ENCODE results near the gene CHMP1A.
"Not testable (repeated sequence)": the region's sequence is repeated elsewhere in the genome, so short reads cannot be mapped to it uniquely, and the experiment has no call there.

CHMP1A gene

GRCh38 chr16:89657442-89658220 lies at the start of gene CHMP1A, which contains the start of gene SPATA33:
Gene CHMP1A, minus strand, starts transcription at chr16:89657708. Its CDS starts 120 bp downstream, at chr16:89657588.
Gene SPATA33, plus strand, starts transcription at chr16:89657836. Its CDS starts 76 bp downstream, at chr16:89657912.
- DNase-seq, result peak; percentile 91

- DNase-seq, result no peak
Measured at GRCh38 chr16:89706518-89707260, 49.2 kb upstream of the CHMP1A start.

DNA sequence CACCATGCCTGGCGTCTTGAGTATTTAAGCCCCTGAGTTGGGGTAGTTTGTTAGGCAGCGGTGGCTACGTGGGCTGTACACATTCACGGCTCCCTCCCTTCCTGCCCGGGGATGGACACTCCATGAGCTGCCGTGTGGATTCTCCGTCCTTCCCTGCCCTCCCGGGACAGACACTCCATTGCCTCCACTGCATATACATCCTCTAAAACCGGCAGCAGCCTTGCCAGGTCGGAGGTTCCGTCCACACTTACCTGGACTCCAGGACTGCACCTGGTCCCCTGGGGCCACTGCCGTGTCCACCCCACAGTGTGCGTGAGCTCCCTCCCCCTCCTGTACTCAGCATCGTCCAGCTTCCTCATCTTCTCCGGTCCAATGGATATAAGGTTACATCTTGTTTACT lies 47.5 kb upstream of the CHMP1A start:
- DNase-seq, result no peak

DNA sequence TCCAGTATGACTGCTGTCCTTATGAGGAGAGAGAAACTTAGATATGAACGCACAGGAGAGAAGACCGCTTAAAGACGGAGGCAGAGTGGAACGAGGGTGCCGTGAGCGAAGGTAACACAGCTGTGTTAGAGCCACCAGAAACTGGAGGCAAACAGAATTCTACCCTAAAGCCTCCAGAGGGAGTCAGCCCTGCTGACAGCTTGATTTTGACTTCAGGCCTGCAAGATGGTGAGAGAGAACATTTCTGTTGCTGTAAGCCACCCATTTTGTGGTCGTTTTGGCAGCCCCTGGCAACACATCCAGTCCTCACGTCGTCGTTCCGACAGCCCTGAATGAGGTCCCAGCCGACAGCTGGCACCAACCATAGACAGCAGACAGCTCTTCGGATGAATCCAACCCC lies 46.8 kb upstream of the CHMP1A start:
- DNase-seq, result no peak

DNA sequence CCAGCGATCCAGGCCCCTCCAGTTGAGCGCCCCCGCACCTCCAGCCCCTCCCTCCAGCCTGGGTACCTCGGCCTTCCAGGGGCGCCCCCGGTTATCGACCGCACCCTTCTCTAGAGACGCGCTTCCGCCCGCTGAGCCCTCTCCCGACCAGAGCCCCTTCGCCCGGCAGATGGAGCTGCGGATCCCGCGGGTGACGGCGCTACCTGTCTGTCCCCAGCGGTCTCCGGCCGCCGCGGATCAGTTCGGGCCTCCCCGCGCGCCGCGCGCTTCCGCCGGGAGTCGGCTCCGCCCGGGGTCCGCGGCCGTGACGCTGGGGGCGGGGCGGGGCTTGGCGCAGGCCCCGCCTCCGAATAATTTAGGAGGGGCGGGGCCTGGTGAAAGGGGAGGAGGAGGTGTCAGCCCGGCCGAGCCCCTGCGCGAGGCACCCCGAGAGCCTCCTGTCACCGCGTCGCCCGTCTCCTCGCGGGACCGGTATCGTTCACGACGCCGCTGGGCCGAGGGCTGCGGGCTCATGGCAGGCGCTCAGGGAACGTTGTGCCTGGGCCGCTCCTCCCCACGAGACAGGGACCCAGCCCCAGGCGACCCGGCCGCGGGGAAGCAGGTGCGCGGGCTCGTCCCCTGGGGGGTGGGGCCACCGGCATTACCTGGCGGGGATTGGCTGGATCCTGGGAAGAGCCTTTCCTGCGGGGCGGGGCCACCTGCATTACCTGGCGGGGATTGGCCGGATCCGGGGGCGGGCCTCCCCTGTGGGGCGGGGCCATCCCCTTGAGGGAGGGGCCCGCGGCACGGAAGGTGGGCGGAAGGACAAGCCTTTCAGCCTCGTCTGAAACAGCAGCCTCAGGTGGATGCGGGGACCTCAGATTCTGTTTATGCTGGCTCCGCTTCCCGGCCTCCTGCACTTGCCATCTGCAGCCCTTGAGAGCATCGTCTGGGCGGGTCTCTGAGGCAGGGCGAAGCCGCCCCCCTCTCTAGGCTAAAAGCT lies 44.2 kb upstream of the CHMP1A start, which contains the start of gene SPATA2L:
Gene SPATA2L, minus strand, starts transcription at position 281 of the 982 bp plus-strand sequence. CDS start 473 bp downstream, outside the sequence.
- peak; percentile 98 for DNase-seq

DNA sequence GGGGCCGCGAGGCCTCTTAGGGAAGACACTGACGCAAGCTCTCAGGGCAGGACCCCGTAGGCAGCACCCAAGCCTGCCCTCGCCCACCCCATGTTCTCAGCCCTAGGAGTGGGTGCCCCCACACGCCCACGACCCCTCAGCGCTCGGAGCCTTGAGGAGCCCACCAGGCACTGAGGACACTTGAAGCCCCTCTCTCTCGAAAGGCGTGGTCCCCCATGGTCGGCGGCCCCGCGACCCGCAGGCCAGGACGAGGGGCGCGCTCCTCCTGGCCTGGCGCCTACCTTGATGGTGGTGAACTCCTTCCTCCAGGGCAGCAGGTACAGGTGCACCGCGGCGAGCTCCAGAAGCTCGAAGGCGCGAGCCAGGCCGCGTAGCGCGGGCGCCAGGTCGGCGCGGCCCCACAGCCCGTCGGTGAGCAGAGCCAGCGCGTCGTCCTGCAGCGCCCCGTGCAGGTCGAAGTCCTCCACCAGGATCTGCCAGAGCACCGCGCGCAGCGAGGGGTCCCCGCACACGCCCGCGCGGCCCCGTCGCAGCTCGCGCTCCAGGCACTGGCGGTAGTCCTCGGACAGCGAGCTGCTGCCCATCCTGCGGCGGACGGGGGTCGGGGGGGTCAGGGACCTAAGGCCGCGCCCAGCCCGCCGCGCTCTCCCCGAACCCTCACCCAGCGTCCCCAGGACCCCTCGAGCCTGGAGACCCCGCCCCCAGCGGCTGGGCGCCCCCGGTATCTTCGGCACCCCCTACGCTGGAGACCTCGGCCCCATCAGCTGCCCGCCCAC lies 43.3 kb upstream of the CHMP1A start:
- DNase-seq, result peak; percentile 55

- peak; percentile 96 for DNase-seq
Measured at GRCh38 chr16:89700100-89700648, 42.7 kb upstream of the CHMP1A start.

GRCh38 chr16:89699629-89700099 lies 42.2 kb upstream of the CHMP1A start:
- not testable (repeated sequence) for DNase-seq

DNA sequence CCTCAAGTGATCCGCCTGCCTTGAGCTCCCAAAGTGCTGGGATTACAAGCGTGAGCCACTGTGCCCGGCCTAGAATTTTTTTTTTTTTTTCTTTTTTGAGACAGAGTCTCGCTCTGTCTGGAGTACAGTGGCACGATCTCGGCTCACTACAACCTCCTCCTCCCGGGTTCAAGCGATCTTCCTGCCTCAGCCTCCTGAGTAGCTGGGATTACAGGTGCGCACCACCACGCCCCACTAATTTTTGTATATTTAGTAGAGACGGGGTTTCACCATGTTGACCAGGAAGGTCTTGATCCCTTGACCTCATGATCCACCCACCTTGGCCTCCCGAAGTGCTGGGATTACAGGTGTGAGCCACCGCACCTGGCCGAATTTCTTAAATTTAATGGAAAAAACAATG lies 41.2 kb upstream of the CHMP1A start:
- not testable (repeated sequence) for DNase-seq

DNA sequence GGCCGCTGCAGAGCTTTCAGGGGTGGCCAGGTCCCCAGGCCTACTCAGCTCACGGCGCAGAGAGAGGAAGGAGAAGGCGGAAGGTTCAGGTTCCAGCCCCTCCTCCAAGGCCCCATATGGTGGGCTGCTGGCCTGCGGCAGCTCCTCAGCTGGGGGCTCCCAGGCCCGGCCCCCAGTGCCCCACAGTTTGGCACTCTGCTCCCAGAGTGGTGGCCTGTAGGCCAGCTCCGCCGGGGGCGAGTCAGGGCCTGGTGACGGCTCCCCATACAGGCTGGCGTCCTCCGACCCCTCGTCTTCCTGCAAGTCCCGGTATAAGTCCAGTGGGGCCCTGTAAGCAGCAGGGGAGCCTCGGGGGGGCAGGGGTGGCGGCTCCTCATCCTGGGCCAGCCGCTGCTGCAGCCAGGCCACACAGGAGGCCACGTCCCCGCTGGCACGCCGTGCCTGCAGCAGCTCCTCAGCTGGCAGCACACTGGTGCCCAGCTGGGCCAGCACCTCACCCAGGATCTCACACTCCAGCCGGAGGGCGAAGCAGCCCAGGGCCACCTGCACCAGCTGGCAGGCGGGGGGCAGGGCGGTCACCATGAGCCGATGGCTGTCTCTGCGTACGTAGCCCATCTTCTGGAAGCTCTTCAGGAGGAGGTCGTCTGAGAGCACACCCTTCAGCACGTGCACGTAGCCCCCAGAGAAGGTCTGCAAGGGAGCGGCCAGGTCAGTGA lies 40.3 kb upstream of the CHMP1A start:
- no peak for DNase-seq

- DNase-seq, result no peak
Measured at GRCh38 chr16:89697161-89697615, 39.7 kb upstream of the CHMP1A start.

DNA sequence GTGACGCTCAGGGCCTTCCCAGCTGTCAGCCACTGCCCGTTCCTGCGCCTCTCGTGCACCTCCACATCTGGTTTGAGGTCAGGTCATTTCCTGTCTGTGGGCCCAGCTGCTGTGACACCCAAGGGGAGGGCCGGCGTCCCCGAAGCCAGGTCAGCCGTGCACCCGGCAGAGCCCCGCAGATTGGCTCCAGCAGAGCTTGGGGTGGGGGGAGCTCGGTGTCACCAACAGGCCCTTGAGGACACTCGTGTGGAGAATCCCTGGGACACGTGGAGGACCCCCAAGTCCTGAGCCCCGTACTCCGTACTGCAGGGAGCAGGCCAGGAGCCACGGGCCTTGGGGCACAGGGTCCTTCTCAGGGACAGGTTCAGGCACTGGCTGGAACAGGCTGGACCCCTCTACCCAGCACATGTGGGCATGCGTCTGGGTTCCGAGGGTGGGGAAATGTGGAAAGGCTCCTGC lies 39.2 kb upstream of the CHMP1A start:
- DNase-seq, result no peak

DNA sequence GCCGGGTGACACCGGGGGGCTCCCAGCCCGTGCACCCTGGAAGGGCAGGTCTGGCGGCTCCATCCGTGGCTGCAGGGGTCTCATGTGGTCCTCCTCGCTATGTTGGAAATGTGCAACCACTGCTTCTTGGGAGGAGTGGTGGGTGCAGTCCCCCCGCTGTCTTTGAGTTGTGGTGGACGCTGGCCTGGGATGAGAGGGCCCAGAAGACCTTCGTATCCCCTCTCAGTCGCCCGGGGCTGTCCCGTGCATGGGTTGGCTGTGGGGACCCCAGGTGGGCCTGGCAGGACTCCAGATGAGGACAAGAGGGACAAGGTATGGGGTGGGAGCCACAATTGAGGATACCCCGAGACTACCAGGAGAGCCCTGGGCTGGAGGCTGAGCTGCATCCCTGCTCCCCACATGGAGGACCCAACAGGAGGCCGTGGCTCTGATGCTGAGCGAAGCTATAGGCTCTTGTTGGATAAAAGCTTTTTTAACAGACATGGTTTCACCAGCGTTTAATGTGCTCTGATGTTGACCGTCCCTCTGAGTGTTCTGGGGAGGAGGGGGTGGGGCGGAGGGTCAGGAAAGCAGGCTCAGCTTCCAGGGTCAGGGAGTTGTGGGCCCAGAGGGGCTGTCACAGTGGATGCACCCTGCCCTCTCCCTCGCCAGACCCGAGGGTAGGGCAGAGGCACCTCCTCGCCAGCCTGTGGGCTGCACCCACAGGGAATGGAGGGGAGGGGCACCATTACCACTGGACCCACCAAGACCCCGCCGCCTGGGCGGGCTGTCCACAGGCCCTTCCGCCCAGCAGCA lies 38.6 kb upstream of the CHMP1A start:
- no peak for DNase-seq

DNA sequence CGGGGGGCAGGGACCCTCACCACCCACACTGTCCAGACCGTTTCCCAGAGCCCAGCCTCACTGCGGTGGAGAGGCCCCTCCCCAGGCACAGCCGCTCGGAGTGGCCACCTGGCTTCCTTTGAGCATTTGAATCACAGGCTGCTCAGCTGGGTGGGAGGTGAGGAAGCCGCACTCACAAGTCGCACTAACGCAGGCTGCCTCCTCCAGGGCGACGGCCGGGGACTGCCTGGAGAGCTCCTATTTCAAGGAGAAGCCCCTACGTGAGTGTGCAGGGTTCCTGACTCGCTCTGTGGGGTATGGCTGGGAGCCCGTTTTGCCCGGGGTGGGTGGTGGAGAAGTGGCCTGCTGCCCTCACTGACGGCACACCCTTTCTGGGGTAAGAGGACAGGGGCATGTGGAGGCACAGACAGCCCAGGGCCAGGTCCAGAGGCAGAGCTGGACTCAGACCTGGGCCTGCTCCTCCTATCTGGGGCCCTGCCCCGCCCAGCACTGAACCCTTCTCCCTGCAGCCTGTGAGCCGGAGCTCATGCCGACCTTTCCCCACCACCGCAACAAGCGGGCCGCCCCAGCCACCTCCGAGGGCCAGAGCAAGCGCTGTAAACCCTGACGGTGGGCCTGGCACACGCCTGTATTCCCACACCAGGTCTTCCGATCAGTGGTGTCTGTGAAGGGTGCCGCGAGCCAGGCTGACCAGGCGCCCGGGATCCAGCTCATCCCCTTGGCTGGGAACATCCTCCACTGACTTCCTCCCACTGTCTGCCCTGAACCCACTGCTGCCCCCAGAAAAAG lies 37.8 kb upstream of the CHMP1A start:
- DNase-seq, result no peak

DNA sequence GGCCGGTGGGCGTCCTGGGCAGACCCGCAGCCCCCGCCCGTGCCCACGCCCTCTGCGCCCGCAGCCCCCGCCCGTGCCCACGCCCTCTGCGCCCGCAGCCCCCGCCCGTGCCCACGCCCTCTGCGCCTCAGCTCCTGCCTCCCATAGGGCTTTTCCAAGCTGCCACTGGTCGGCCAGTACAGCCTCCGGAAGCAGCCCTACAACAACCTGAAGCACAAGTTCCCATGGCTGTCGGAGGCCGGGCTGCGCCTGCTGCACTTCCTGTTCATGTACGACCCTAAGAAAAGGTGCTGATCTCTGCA lies 37.2 kb upstream of the CHMP1A start:
- not testable (repeated sequence) for DNase-seq

- no peak for DNase-seq
Measured at GRCh38 chr16:89693931-89694783, 36.6 kb upstream of the CHMP1A start.

DNA sequence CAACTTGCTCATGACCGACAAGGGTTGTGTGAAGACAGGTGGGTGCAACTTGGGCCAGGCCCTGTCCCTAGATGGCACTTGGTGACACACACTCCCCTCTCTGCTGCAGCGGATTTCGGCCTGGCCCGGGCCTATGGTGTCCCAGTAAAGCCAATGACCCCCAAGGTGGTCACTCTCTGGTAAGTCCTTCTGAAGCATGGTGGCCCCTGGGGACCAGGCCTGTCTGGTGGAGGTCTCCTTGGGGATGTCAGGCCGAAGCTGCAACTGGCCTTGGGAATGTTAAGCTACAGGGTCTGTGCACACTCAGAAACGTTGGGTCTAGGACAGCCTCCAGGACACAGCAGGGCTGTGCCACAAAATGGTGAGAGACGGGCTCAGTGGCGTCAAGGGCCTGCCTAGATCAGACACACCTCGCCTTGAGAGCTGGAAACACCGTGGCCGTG lies 35.8 kb upstream of the CHMP1A start:
- DNase-seq, result no peak
